HepG2 (cell line): ENCODE results near the gene FAM210A. TPM values are rescaled to one million over a fixed set of nuclear protein-coding genes. Genes with fewer than 3 reads are reported as not detected.

ENCODE experiments used
- ATAC-seq: fragments of 200-7000 bp; cut with Tn5 transposase; 3 replicates; pipeline ENCODE4 v1.9.1; 2020; ENCODE audit warnings: mild to moderate bottlenecking, moderate library complexity
- BruUV-seq: library from RNA; stranded (reverse); fragments of 400-500 nt; replicated peaks from 2 replicates; lab custom pipeline; 2021; lab: Mats Ljungman, UMichigan
- CTCF ChIA-PET: fragments of 300-600 bp; formaldehyde crosslinking; extraction: SDS; loops from one replicate; lab custom pipeline; 2021; ENCODE audit warnings: low total read pairs, inconsistent platforms, low intra/inter-chr PET ratio; lab: Yijun Ruan, JAX
- POLR2A ChIA-PET: fragments of 350-600 bp; sonication (Branson Sonifier 250); formaldehyde crosslinking; loops from one replicate; lab custom pipeline; 2020; ENCODE audit warnings: antibody characterized with exemption, inconsistent platforms; lab: Yijun Ruan, JAX
- DNase-seq: peaks from one replicate; pipeline ENCODE4 v3.0.0-alpha.2; 2015; ENCODE audit warnings: low spot score
- FAIRE-seq: peaks from 3 replicates; lab custom pipeline; 2011; peaks lifted over from hg19 to GRCh38; lab: Jason Lieb, UNC
- H2AFZ ChIP-seq: one replicate; pipeline ENCODE4 v1.6.1; 2011; ENCODE audit warnings: low read length, inconsistent platforms
- H3K27ac ChIP-seq: fragments of 300-600 bp; 3 replicates; pipeline ENCODE4 v1.8.0; 2011; ENCODE audit warnings: mixed run types, mild to moderate bottlenecking, mixed read lengths, low read length, inconsistent platforms; ENCODE audit not compliant: insufficient read depth; ENCODE audit errors: extremely low read length
- H3K27me3 ChIP-seq, 2 experiments: fragments of 200-600 bp in 1 of 2; 2 replicates in 1 of 2; 3 replicates in 1 of 2; pipeline versions ENCODE4 v1.6.0 to v1.8.0; 2011; ENCODE audit warnings: low read length in 2 of 2, mild to moderate bottlenecking in 2 of 2, moderate library complexity in 2 of 2, inconsistent platforms in 1 of 2; ENCODE audit not compliant: insufficient read depth in 2 of 2, control insufficient read depth in 1 of 2
- H3K36me3 ChIP-seq, 2 experiments: fragments of 200-600 bp in 1 of 2; replicated peaks in 1 of 2; 2 replicates in 1 of 2; 3 replicates in 1 of 2; pipeline versions ENCODE4 v1.5.1 to v1.8.0; 2011; ENCODE audit warnings: low read length in 2 of 2, inconsistent platforms in 1 of 2; ENCODE audit not compliant: insufficient read depth in 2 of 2, control insufficient read depth in 1 of 2
- H3K4me1 ChIP-seq: 2 replicates; pipeline ENCODE4 v1.5.1; 2012; ENCODE audit warnings: low read length, inconsistent platforms; ENCODE audit not compliant: insufficient read depth
- H3K4me2 ChIP-seq: 2 replicates; pipeline ENCODE4 v1.6.0; 2011; ENCODE audit warnings: low read depth, low read length, inconsistent platforms
- H3K4me3 ChIP-seq, 3 experiments: fragments of 200-600 bp in 1 of 3; sonication (generic), shearing (Covaris generic) in 1 of 3; replicated peaks in 1 of 3; 2 replicates each; pipeline ENCODE4 v1.5.1; 2011 to 2016; ENCODE audit warnings: low read length in 3 of 3, inconsistent platforms in 2 of 3, low read depth in 2 of 3, mild to moderate bottlenecking in 2 of 3, control low read depth in 1 of 3, mixed read lengths in 1 of 3; ENCODE audit not compliant: insufficient read depth in 1 of 3
- H3K79me2 ChIP-seq: one replicate; pipeline ENCODE4 v1.6.1; 2011; ENCODE audit warnings: low read length, inconsistent platforms; ENCODE audit not compliant: insufficient read depth
- H3K9ac ChIP-seq: 2 replicates; pipeline ENCODE4 v1.6.0; 2011; ENCODE audit warnings: mild to moderate bottlenecking, low read depth, low read length, inconsistent platforms; ENCODE audit not compliant: insufficient read depth
- H3K9me3 ChIP-seq: 2 replicates; pipeline ENCODE4 v1.5.1; 2012; ENCODE audit warnings: mild to moderate bottlenecking, low read length
- H4K20me1 ChIP-seq: 2 replicates; pipeline ENCODE4 v1.6.0; 2011; ENCODE audit warnings: inconsistent platforms, mild to moderate bottlenecking, low read length, moderate library complexity; ENCODE audit not compliant: insufficient read depth
- HCFC1 ChIP-seq: fragments of 150-350 bp; IDR thresholded peaks from 2 replicates; pipeline ENCODE4 v1.6.1; 2014; ENCODE audit warnings: low read depth, low read length
- PRPF4 ChIP-seq: fragments of 200-400 bp; formaldehyde crosslinking; IDR thresholded peaks from 2 replicates; pipeline ENCODE4 v1.6.1; 2016; ENCODE audit warnings: low read length, low read depth; ENCODE audit not compliant: poor library complexity, severe bottlenecking
- THYN1 ChIP-seq: sonication (generic); formaldehyde crosslinking; IDR thresholded peaks from 2 replicates; pipeline ENCODE4 v1.8.1; 2023; ENCODE audit warnings: low read depth, mild to moderate bottlenecking, moderate library complexity, missing genetic modification reagents, borderline replicate concordance
- WGBS: methylation state at CpG from one replicate; pipeline ENCODE4 v1.1.6; 2017; ENCODE audit warnings: low lambda C conversion rate; 5-methylcytosine and 5-hydroxymethylcytosine counted together
- in situ Hi-C: cut with HindIII; loops from 2 replicates; pipeline ENCODE4 v1.10.0; 2017; ENCODE audit warnings: low pct_unique_long_range_greater_than_20kb; ENCODE audit not compliant: extremely low pct_ligation_motif_present
- intact Hi-C: fragments of 100-400 bp; cut with micrococcal nuclease; formaldehyde crosslinking; loops from one replicate; pipeline ENCODE4 v1.10.0; 2022; ENCODE audit not compliant: unreplicated experiment
- polyA plus RNA-seq, 8 experiments: library from polyadenylated mRNA; depleted of rRNA in 3 of 8; stranded (reverse) in 7 of 8; unstranded in 1 of 8; fragments of >200 nt; fragmentation: Illumina TruSeq in 4 of 8; extraction: Trizol in 4 of 8; gene quantifications; 2 replicates each; pipeline versions ENCODE4 v1.2.1 to v1.2.3, GENCODE V29; 2011 to 2016; ENCODE audit warnings: low read depth in 4 of 8, missing spikeins in 1 of 8, mixed read lengths in 1 of 8; ENCODE audit not compliant: insufficient read depth in 1 of 8
- total RNA-seq, 5 experiments: library from RNA; depleted of rRNA; stranded (reverse); fragments of >200 nt; fragmentation: Illumina TruSeq; extraction: Trizol; gene quantifications; 2 replicates each; pipeline ENCODE4 v1.2.3, GENCODE V29; 2016; ENCODE audit warnings: low read depth in 1 of 5
- TF ChIP-seq, protein P1 (sequence below): IDR thresholded peaks from 2 replicates; pipeline ENCODE4 v1.6.1; 2016; ENCODE audit warnings: missing genetic modification reagents, missing compliant biosample characterization

The FAM210A gene
- total and polyA plus RNA-seq, 2 of the 13 experiments (the other 11 are each of a cell fraction or from before 2014, with no cell fraction given) = 33.2 to 37.5 TPM

DNA sequence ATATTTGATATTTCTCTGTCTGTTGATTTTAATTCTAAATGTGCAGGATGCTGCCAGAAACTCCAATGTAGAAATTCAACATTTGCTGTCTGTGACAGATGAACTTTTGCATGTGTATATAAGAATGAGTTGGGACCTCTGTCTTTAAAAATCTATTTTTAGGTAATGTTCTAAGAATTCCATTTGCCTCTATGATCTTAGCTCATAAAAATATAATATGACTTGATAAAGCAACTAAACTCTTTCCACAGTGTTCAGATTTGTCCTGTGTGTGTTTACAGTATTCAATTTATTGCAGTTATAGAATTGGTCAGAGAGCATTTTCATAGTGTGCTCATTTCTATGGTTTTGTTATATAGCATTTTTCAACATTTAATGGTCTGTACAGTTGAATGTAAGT, 33.7 kb upstream of the FAM210A start (continued):
- TF ChIP-seq, protein P1, sequence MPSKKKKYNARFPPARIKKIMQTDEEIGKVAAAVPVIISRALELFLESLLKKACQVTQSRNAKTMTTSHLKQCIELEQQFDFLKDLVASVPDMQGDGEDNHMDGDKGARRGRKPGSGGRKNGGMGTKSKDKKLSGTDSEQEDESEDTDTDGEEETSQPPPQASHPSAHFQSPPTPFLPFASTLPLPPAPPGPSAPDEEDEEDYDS (CRISPR knock-in tag) = no peak
- TF ChIP-seq, all 625 proteins: peak for 0

DNA sequence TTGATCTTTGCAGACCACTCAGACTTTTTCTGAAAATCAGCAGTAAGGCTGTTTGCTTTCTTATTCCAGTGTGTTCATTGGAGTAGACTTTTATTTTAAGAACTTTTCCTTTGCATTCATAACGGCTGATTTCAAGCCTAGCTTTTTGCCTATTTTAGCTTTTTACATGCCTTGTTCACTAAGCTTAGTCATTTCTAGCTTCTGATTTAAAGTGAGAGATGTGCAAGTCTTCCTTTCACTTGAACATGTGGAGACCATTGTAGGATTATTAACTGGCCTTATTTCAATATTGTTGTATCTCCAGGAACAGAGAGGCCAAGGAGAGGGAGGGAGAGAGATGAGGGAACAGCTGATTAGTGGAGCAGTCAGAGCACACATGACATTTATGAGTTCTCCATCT, 32.3 kb upstream of the FAM210A start:
- no peaks in the 10 kb centered on the region for H4K20me1 ChIP-seq
- ATAC-seq (no peak), DNase-seq (no peak), FAIRE-seq (no peak)
- ChIA-PET CTCF (no interaction called here), POLR2A (no interaction called here)
- H3K36me3 ChIP-seq = peaks cover 11 to 38% of the 10 kb centered on the region in 2 experiments
- in situ Hi-C loops = loop anchor here (25.0 kb wide), 1 partner anchor 96 kb away; no protein-coding TSS in a partner anchor
- no peak overlapping the region for H3K27ac ChIP-seq
- TF ChIP-seq HCFC1 = no peak
- no peak for TF ChIP-seq THYN1 (CRISPR knock-in tag)
- H3K79me2 ChIP-seq = no peaks in the 10 kb centered on the region
- intact Hi-C loops = no loop called here
- no peaks in the 10 kb centered on the region for H3K27me3 ChIP-seq
- BruUV-seq = no TSS peak
- no peak overlapping the region for H3K4me3 ChIP-seq
- no peaks in the 10 kb centered on the region for H3K9me3 ChIP-seq
- H3K4me1 ChIP-seq = no peaks in the 10 kb centered on the region
- 95% methylated on average over 1 of the region's 1 CpG for WGBS
- no peak overlapping the region for H2AFZ ChIP-seq
- H3K4me2 ChIP-seq = no peak overlapping the region
- H3K9ac ChIP-seq = no peak overlapping the region

DNA sequence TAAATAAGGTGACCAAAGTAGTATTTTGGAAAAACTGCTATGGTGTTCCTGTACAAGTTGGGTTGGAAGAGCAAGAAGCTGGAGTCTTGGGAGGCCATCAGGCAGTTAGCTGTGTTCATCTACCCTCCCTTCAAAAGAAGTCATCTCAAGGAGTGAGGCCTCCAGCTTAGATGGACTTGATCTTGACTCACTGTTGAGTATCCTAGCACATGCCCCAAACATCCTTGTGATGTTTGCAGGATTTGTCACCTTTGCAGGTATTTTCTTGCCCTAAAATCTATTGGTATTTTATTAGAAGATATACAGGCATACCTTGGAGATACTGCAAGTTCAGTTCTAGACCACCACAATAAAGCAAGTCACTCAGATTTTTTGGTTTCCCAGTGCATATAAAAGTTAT, 30.3 kb upstream of the FAM210A start:
- H3K27me3 ChIP-seq = no peaks in the 10 kb centered on the region
- intact Hi-C loops = no loop called here
- no peak for FAIRE-seq
- no peak for TF ChIP-seq PRPF4
- TF ChIP-seq, all 625 proteins: peak for 0
- peaks cover 11 to 51% of the 10 kb centered on the region in 2 experiments for H3K36me3 ChIP-seq
- H3K4me3 ChIP-seq = no peak overlapping the region
- no peak overlapping the region for H3K4me2 ChIP-seq
- H3K4me1 ChIP-seq = no peaks in the 10 kb centered on the region
- in situ Hi-C loops = loop anchor here (25.0 kb wide), 1 partner anchor 94 kb away; no protein-coding TSS in a partner anchor
- no peaks in the 10 kb centered on the region for H3K9me3 ChIP-seq
- CTCF ChIA-PET = no interaction called here
- H3K27ac ChIP-seq = no peak overlapping the region
- no peak overlapping the region for H2AFZ ChIP-seq
- no peaks in the 10 kb centered on the region for H4K20me1 ChIP-seq
- H3K9ac ChIP-seq = no peak overlapping the region
- POLR2A ChIA-PET = no interaction called here
- no peak for DNase-seq
- no TSS peak for BruUV-seq
- H3K79me2 ChIP-seq = no peaks in the 10 kb centered on the region
- ATAC-seq = no peak
